Mesenchymal stem cell (in vitro differentiated cells and primary cell): ENCODE measurements around the gene PPP5C.
"Not testable (repeated sequence)": the region's sequence is repeated elsewhere in the genome, so short reads cannot be mapped to it uniquely, and the experiment has no call there.

Source experiments
- DNase-seq: peaks from one replicate; pipeline ENCODE4 v3.0.0-alpha.2; 2013
- H2AFZ ChIP-seq: one replicate; pipeline ENCODE4 v1.6.1; 2013; ENCODE audit warnings: low read depth, mild to moderate bottlenecking, control low read depth, inconsistent platforms, low read length, moderate library complexity
- H2AK5ac ChIP-seq: 2 replicates; pipeline ENCODE4 v1.6.1; 2013; ENCODE audit warnings: low read length, moderate library complexity, mild to moderate bottlenecking, inconsistent platforms; ENCODE audit not compliant: severe bottlenecking
- H2BK120ac ChIP-seq: one replicate; pipeline ENCODE4 v1.6.1; 2013; ENCODE audit warnings: low read depth, mild to moderate bottlenecking, inconsistent platforms, low read length, moderate library complexity
- H2BK12ac ChIP-seq, 2 experiments: one replicate each; pipeline ENCODE4 v1.6.1; 2013; ENCODE audit warnings: inconsistent platforms in 2 of 2, low read length in 2 of 2, mild to moderate bottlenecking in 2 of 2, moderate library complexity in 2 of 2, control low read depth in 1 of 2
- H2BK15ac ChIP-seq: one replicate; pipeline ENCODE4 v1.6.1; 2013; ENCODE audit warnings: mild to moderate bottlenecking, low read depth, inconsistent platforms; ENCODE audit not compliant: poor library complexity, severe bottlenecking
- H2BK5ac ChIP-seq: 2 replicates; pipeline ENCODE4 v1.6.1; 2013; ENCODE audit warnings: low read depth, mild to moderate bottlenecking, low read length, control low read depth, inconsistent platforms; ENCODE audit not compliant: poor library complexity, severe bottlenecking
- H3K14ac ChIP-seq, 2 experiments: one replicate each; pipeline ENCODE4 v1.6.1; 2013; ENCODE audit warnings: inconsistent platforms in 2 of 2, low read length in 2 of 2, control low read depth in 1 of 2, mild to moderate bottlenecking in 1 of 2, moderate library complexity in 1 of 2
- H3K18ac ChIP-seq, 2 experiments: one replicate each; pipeline ENCODE4 v1.6.1; 2013; ENCODE audit warnings: inconsistent platforms in 2 of 2, low read length in 2 of 2, control low read depth in 1 of 2, low read depth in 1 of 2, mild to moderate bottlenecking in 1 of 2
- H3K23ac ChIP-seq, 2 experiments: one replicate each; pipeline ENCODE4 v1.6.1; 2013; ENCODE audit warnings: inconsistent platforms in 2 of 2, low read length in 2 of 2, mild to moderate bottlenecking in 2 of 2, moderate library complexity in 2 of 2, control low read depth in 1 of 2
- H3K27ac ChIP-seq: 2 replicates; pipeline ENCODE4 v1.5.1; 2013; ENCODE audit warnings: mild to moderate bottlenecking, moderate library complexity, low read length, control low read depth, inconsistent platforms; ENCODE audit not compliant: poor library complexity, severe bottlenecking
- H3K27me3 ChIP-seq, 2 experiments: 2 replicates each; pipeline versions ENCODE4 v1.6.1 to v1.7.0; 2013; ENCODE audit warnings: low read length in 2 of 2, mild to moderate bottlenecking in 2 of 2, moderate library complexity in 2 of 2, control low read depth in 1 of 2, inconsistent platforms in 1 of 2; ENCODE audit not compliant: control insufficient read depth in 1 of 2, insufficient read depth in 1 of 2
- H3K36me3 ChIP-seq, 2 experiments: 2 replicates each; pipeline versions ENCODE4 v1.6.1 to v1.7.0; 2013; ENCODE audit warnings: low read length in 2 of 2, control low read depth in 1 of 2, inconsistent platforms in 1 of 2, low read depth in 1 of 2, mild to moderate bottlenecking in 1 of 2; ENCODE audit not compliant: insufficient read depth in 2 of 2, control insufficient read depth in 1 of 2
- H3K4ac ChIP-seq, 2 experiments: one replicate each; pipeline ENCODE4 v1.6.1; 2013; ENCODE audit warnings: inconsistent platforms in 2 of 2, low read length in 2 of 2, mild to moderate bottlenecking in 2 of 2, moderate library complexity in 2 of 2, control low read depth in 1 of 2, low read depth in 1 of 2
- H3K4me1 ChIP-seq: 2 replicates; pipeline ENCODE4 v1.6.1; 2013; ENCODE audit warnings: low read depth, low read length, control low read depth; ENCODE audit not compliant: control insufficient read depth, insufficient read depth
- H3K4me2 ChIP-seq: 2 replicates; pipeline ENCODE4 v1.6.1; 2013; ENCODE audit warnings: low read length, mild to moderate bottlenecking, inconsistent platforms; ENCODE audit not compliant: poor library complexity, severe bottlenecking
- H3K4me3 ChIP-seq, 2 experiments: 2 replicates each; pipeline versions ENCODE4 v1.5.1 to v1.7.0; 2013; ENCODE audit warnings: low read length in 2 of 2, mild to moderate bottlenecking in 2 of 2, control low read depth in 1 of 2, low read depth in 1 of 2; ENCODE audit not compliant: insufficient read depth in 1 of 2
- H3K79me1 ChIP-seq: replicated peaks from 2 replicates; pipeline ENCODE4 v1.6.1; 2013; ENCODE audit warnings: mild to moderate bottlenecking, control low read depth, low read length, inconsistent platforms; ENCODE audit not compliant: poor library complexity, severe bottlenecking
- H3K9ac ChIP-seq: 2 replicates; pipeline ENCODE4 v1.7.0; 2013; ENCODE audit warnings: mild to moderate bottlenecking, low read length, moderate library complexity
- H3K9me3 ChIP-seq: 2 replicates; pipeline ENCODE4 v1.7.0; 2013; ENCODE audit warnings: mild to moderate bottlenecking, low read length; ENCODE audit not compliant: control insufficient read depth
- H4K8ac ChIP-seq: one replicate; pipeline ENCODE4 v1.6.1; 2013; ENCODE audit warnings: inconsistent platforms, mild to moderate bottlenecking, low read length, moderate library complexity
- H4K91ac ChIP-seq: one replicate; pipeline ENCODE4 v1.6.1; 2013; ENCODE audit warnings: mild to moderate bottlenecking, low read length, inconsistent platforms
- WGBS: methylation state at CpG from one replicate; pipeline ENCODE4 v1.1.7; 2013; ENCODE audit warnings: mixed read lengths; 5-methylcytosine and 5-hydroxymethylcytosine counted together

PPP5C gene

GRCh38 chr19:46393456-46394401, 46.8 kb downstream of the PPP5C start:
- H2BK5ac ChIP-seq = no peak overlapping the region
- no peaks in the 10 kb centered on the region for H3K27me3 ChIP-seq
- peak overlapping the region; percentile 78 for H4K91ac ChIP-seq
- H3K27ac ChIP-seq = no peak overlapping the region
- peaks cover 10% of the 10 kb centered on the region for H3K79me1 ChIP-seq
- DNase-seq = no peak
- H3K4ac ChIP-seq = peak overlapping the region in 1 of 2 experiments; percentile 75
- H2BK15ac ChIP-seq = no peak overlapping the region
- H3K4me1 ChIP-seq = peaks cover 10% of the 10 kb centered on the region
- peak overlapping the region; percentile 72 for H3K9ac ChIP-seq
- peak overlapping the region; percentile 77 for H2BK120ac ChIP-seq
- peak overlapping the region in 1 of 2 experiments; percentile 84 for H3K18ac ChIP-seq
- H3K4me2 ChIP-seq = no peak overlapping the region
- peaks cover 7% of the 10 kb centered on the region for H3K9me3 ChIP-seq
- no peak overlapping the region for H2AK5ac ChIP-seq
- H3K4me3 ChIP-seq = no peak overlapping the region
- H2BK12ac ChIP-seq = peak overlapping the region; percentile 64 to 80
- no peak overlapping the region for H2AFZ ChIP-seq
- peak overlapping the region; percentile 63 for H4K8ac ChIP-seq
- WGBS = 87% methylated on average over 20 of the region's 21 CpGs
- peak overlapping the region in 1 of 2 experiments; percentile 6 for H3K14ac ChIP-seq
- peaks cover 42 to 51% of the 10 kb centered on the region in 2 experiments for H3K36me3 ChIP-seq
- no peak overlapping the region for H3K23ac ChIP-seq

GRCh38 chr19:46394402-46394797, 47.5 kb downstream of the PPP5C start:
- no peak overlapping the region for H3K14ac ChIP-seq
- H4K91ac ChIP-seq = no peak overlapping the region
- DNase-seq = no peak
- peaks cover 35 to 45% of the 10 kb centered on the region in 2 experiments for H3K36me3 ChIP-seq
- peak overlapping the region; percentile 51 to 64 for H2BK12ac ChIP-seq
- H3K18ac ChIP-seq = peak overlapping the region in 1 of 2 experiments; percentile 84
- no peak overlapping the region for H3K4ac ChIP-seq
- H3K79me1 ChIP-seq = peaks cover 10% of the 10 kb centered on the region
- no peaks in the 10 kb centered on the region for H3K27me3 ChIP-seq
- no peak overlapping the region for H2AK5ac ChIP-seq
- H3K9ac ChIP-seq = peak overlapping the region; percentile 48
- WGBS = 96% methylated on average over 3 of the region's 5 CpGs
- no peak overlapping the region for H3K4me2 ChIP-seq
- peaks cover 5% of the 10 kb centered on the region for H3K9me3 ChIP-seq
- no peak overlapping the region for H3K23ac ChIP-seq
- H2BK120ac ChIP-seq = no peak overlapping the region
- H4K8ac ChIP-seq = no peak overlapping the region
- H2AFZ ChIP-seq = no peak overlapping the region
- no peak overlapping the region for H3K4me3 ChIP-seq
- H3K4me1 ChIP-seq = peaks cover 10% of the 10 kb centered on the region
- no peak overlapping the region for H3K27ac ChIP-seq
- no peak overlapping the region for H2BK15ac ChIP-seq
- no peak overlapping the region for H2BK5ac ChIP-seq

GRCh38 chr19:46397801-46398479, 51.1 kb downstream of the PPP5C start:
- H3K18ac ChIP-seq, H3K4me3 ChIP-seq, H2AK5ac ChIP-seq, H3K4me2 ChIP-seq, H3K4me1 ChIP-seq, H3K27me3 ChIP-seq, H2BK5ac ChIP-seq, H3K14ac ChIP-seq, H3K23ac ChIP-seq, H4K8ac ChIP-seq, H2BK15ac ChIP-seq, DNase-seq, H3K9ac ChIP-seq, H4K91ac ChIP-seq, H3K9me3 ChIP-seq, H3K27ac ChIP-seq, H2AFZ ChIP-seq, H2BK12ac ChIP-seq, H3K4ac ChIP-seq, H2BK120ac ChIP-seq, H3K79me1 ChIP-seq: not testable (repeated sequence)
- WGBS = 97% methylated on average over 14 of the region's 14 CpGs
- H3K36me3 ChIP-seq = peaks cover 12 to 14% of the 10 kb centered on the region in 2 experiments

- Histone ChIP-seq H3K18ac (peak overlapping the region in 1 of 2 experiments; percentile 88), H3K27ac (no peak overlapping the region), H4K8ac (peak overlapping the region; percentile 83), H4K91ac (peak overlapping the region; percentile 64), H3K4me1 (peaks cover 18% of the 10 kb centered on the region), H3K4me3 (peak overlapping the region in 1 of 2 experiments; percentile 46), H3K79me1 (peaks cover 2% of the 10 kb centered on the region), H3K23ac (peak overlapping the region in 1 of 2 experiments; percentile 4), H2BK120ac (no peak overlapping the region), H2BK12ac (no peak overlapping the region), H2BK5ac (no peak overlapping the region), H3K9ac (no peak overlapping the region), H3K14ac (no peak overlapping the region), H3K9me3 (no peaks in the 10 kb centered on the region), H3K27me3 (peaks cover 0 to 17% of the 10 kb centered on the region in 2 experiments), H3K4ac (no peak overlapping the region), H2AK5ac (no peak overlapping the region), H2BK15ac (no peak overlapping the region), H3K4me2 (no peak overlapping the region), H2AFZ (no peak overlapping the region), H3K36me3 (no peaks in the 10 kb centered on the region)
- DNase-seq = no peak
- WGBS = 89% methylated on average over 11 of the region's 11 CpGs
Observed at GRCh38 chr19:46402725-46403124, 55.8 kb downstream of the PPP5C start.
